Uterine smooth muscle cell (primary cell): ENCODE results near the gene APOE. TPM values are rescaled to one million over a fixed set of nuclear protein-coding genes. Genes with fewer than 3 reads are reported as not detected.

Source experiments
- total RNA-seq: library from RNA; depleted of rRNA; stranded (reverse); fragments of >200 nt; gene quantifications from 2 replicates; pipeline ENCODE4 v1.2.3, GENCODE V29; 2014

Gene APOE
- total RNA-seq, result 1.4 and 9.6 TPM in 2 replicates

DNA sequence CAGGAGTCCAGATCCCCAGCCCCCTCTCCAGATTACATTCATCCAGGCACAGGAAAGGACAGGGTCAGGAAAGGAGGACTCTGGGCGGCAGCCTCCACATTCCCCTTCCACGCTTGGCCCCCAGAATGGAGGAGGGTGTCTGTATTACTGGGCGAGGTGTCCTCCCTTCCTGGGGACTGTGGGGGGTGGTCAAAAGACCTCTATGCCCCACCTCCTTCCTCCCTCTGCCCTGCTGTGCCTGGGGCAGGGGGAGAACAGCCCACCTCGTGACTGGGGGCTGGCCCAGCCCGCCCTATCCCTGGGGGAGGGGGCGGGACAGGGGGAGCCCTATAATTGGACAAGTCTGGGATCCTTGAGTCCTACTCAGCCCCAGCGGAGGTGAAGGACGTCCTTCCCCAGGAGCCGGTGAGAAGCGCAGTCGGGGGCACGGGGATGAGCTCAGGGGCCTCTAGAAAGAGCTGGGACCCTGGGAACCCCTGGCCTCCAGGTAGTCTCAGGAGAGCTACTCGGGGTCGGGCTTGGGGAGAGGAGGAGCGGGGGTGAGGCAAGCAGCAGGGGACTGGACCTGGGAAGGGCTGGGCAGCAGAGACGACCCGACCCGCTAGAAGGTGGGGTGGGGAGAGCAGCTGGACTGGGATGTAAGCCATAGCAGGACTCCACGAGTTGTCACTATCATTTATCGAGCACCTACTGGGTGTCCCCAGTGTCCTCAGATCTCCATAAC is at the start of gene APOE:
Gene APOE (plus strand): TSS at position 360 of the 724 bp plus-strand sequence. CDS start 829 bp downstream, outside the sequence.

GRCh38 chr19:44891016-44891882 is 14.3 kb upstream of the APOE start, which contains the start of gene TOMM40:
Gene TOMM40, plus strand, starts transcription at chr19:44891254. Its CDS starts 162 bp downstream, at chr19:44891416.

GRCh38 chr19:44914433-44915206 is 9.0 kb downstream of the APOE start, which contains the start of gene APOC1:
Gene APOC1, plus strand, starts transcription at chr19:44914608. Its CDS starts 284 bp downstream, at chr19:44914892.

DNA sequence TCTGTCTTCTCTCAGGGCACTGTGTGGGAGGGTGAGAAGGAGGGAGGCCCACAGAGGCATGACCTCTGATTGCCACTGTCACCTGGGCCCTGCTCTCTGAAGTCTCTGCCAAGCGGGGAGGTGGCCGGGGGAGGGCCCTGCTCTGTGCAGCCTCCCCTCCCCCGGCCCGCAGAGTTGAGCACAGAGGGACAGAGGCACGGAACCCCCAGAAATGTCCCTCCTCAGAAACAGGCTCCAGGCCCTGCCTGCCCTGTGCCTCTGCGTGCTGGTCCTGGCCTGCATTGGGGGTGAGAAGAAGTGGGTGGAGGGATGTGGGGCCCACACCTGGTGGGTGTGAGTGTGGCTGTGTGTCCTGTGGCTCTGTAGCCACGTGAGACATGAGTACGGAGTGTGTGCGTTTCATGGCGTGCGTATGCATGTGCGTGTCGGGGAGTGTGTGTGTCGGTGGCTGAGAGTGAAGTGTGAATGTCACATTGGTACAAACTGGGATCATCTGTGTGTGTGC is 36.5 kb downstream of the APOE start, which contains the start of gene APOC4:
Gene APOC4 (plus strand): TSS at position 171 of the 505 bp plus-strand sequence. CDS start 41 bp downstream, at position 212.

DNA sequence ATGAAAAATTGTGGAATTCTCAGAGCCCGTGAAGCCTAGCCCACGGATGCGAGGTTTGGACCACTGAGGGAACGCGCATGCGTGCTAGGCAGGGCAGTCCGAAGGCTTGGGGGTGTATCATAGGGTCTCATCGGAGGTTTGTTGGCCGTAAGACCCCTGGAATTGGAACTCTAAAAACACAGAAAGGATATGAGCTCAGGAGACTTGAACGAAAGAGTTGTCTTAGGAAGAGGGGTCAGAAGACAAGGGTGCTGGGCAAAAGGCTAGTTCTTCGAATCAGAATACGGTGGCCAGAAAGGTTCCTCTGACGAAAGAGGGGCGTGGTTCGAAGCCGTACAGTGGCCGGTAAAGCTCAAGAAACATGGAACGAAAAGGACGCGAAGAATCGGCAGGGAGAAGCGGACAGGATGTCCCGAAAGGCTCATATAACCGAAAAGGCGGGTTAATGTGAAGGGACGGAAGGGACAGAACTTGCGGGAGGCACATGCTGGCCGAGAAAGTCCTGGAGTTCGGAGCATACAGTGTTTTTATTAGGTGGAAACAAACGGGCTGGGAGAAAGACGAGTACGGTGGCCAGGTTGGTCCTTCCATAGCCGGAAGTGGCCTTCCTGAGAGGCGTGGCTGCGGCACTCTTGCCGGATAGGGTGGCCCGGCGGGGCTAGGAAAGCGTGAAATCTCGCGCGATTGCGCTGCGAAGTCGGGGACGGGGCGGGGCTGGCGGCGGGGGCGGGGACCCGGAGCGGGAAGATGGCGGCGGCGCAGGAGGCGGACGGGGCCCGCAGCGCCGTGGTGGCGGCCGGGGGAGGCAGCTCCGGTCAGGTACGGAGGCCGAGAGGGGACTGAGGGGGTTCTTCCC is 49.3 kb downstream of the APOE start, which contains the start of gene CLPTM1:
Gene CLPTM1 (plus strand): TSS at position 732 of the 856 bp plus-strand sequence. CDS start 16 bp downstream, at position 748.

Other genes starting within 250 kb of the APOE start
- gene CEACAM19, start 234.3 kb upstream of the APOE start, total RNA-seq, result 0.33 and 1.7 TPM in 2 replicates
- not detected in 2 replicates for gene CEACAM16, start 206.6 kb upstream of the APOE start, total RNA-seq
- gene BCL3, start 157.1 kb upstream of the APOE start, total RNA-seq, result 3.5 and 4.0 TPM in 2 replicates
- not detected in 2 replicates for gene CBLC, start 127.9 kb upstream of the APOE start, total RNA-seq
- gene BCAM, start 96.7 kb upstream of the APOE start, total RNA-seq, result 6.6 and 14.1 TPM in 2 replicates
- gene NECTIN2, start 59.5 kb upstream of the APOE start, total RNA-seq, result 68.9 and 75.4 TPM in 2 replicates
- 41.0 and 87.5 TPM in 2 replicates for gene TOMM40, start 14.5 kb upstream of the APOE start, total RNA-seq
- 1.4 TPM in 1 of 2 replicates, not detected in the other for gene APOC1, start 8.8 kb downstream of the APOE start, total RNA-seq
- gene APOC4, start 36.4 kb downstream of the APOE start, total RNA-seq, result not detected in 2 replicates
- not detected in 2 replicates for gene APOC2, start 40.3 kb downstream of the APOE start, total RNA-seq
- gene CLPTM1, start 49.6 kb downstream of the APOE start, total RNA-seq, result 26.7 and 33.1 TPM in 2 replicates
- gene RELB, start 95.7 kb downstream of the APOE start, total RNA-seq, result 7.6 and 10.2 TPM in 2 replicates
- gene CLASRP, start 133.2 kb downstream of the APOE start, total RNA-seq, result 17.0 and 31.2 TPM in 2 replicates
- gene ZNF296, start 170.7 kb downstream of the APOE start, total RNA-seq, result 0.22 TPM in 1 of 2 replicates, not detected in the other
- gene GEMIN7, start 173.5 kb downstream of the APOE start, total RNA-seq, result 16.2 and 25.8 TPM in 2 replicates
- 44.5 and 50.0 TPM in 2 replicates for gene PPP1R37, start 187.4 kb downstream of the APOE start, total RNA-seq